Duodenal mucosa (tissue), 2 donors: Measurements from ENCODE around the gene ADGRL1.

Experiments used
- H3K27ac ChIP-seq: one replicate; pipeline ENCODE4 v1.7.0; 2013; ENCODE audit warnings: low read depth, low read length
- H3K27me3 ChIP-seq, 2 donors: one replicate each; pipeline ENCODE4 v1.7.0; 2013; ENCODE audit warnings: low read length in 2 of 2, control low read depth in 1 of 2; ENCODE audit not compliant: insufficient read depth in 2 of 2, control insufficient read depth in 1 of 2
- H3K36me3 ChIP-seq, 2 donors: one replicate each; pipeline ENCODE4 v1.7.0; 2013; ENCODE audit warnings: low read length in 2 of 2, control low read depth in 1 of 2; ENCODE audit not compliant: insufficient read depth in 2 of 2, control insufficient read depth in 1 of 2
- H3K4me1 ChIP-seq, 2 donors: one replicate each; pipeline ENCODE4 v1.7.0; 2013; ENCODE audit warnings: low read length in 2 of 2, control low read depth in 1 of 2; ENCODE audit not compliant: insufficient read depth in 2 of 2, control insufficient read depth in 1 of 2
- H3K4me3 ChIP-seq, 2 donors: one replicate each; pipeline ENCODE4 v1.7.0; 2013; ENCODE audit warnings: low read length in 2 of 2, low read depth in 1 of 2
- H3K9ac ChIP-seq, 2 donors: one replicate each; pipeline ENCODE4 v1.7.0; 2013; ENCODE audit warnings: low read length in 2 of 2, low read depth in 1 of 2
- H3K9me3 ChIP-seq, 2 donors: one replicate each; pipeline ENCODE4 v1.7.0; 2013; ENCODE audit warnings: low read length in 2 of 2, control low read depth in 1 of 2; ENCODE audit not compliant: control insufficient read depth in 1 of 2

ADGRL1 gene

GRCh38 chr19:14114854-14115253, 91.1 kb downstream of the ADGRL1 start:
- Histone ChIP-seq H3K9me3 (no peaks in the 10 kb centered on the region), H3K27me3 (no peaks in the 10 kb centered on the region), H3K9ac (no peak overlapping the region), H3K36me3 (no peaks in the 10 kb centered on the region), H3K27ac (no peak overlapping the region), H3K4me1 (peaks cover 41 to 47% of the 10 kb centered on the region in 2 donors), H3K4me3 (no peak overlapping the region)

GRCh38 chr19:14114439-14114838, 91.5 kb downstream of the ADGRL1 start:
- H3K27me3 ChIP-seq: no peaks in the 10 kb centered on the region
- H3K27ac ChIP-seq: no peak overlapping the region
- no peak overlapping the region for H3K4me3 ChIP-seq
- H3K9ac ChIP-seq: no peak overlapping the region
- no peaks in the 10 kb centered on the region for H3K9me3 ChIP-seq
- H3K36me3 ChIP-seq: no peaks in the 10 kb centered on the region
- peaks cover 37 to 45% of the 10 kb centered on the region in 2 donors for H3K4me1 ChIP-seq

- Histone ChIP-seq H3K27ac (no peak overlapping the region), H3K9ac (no peak overlapping the region), H3K36me3 (no peaks in the 10 kb centered on the region), H3K4me1 (peaks cover 32 to 39% of the 10 kb centered on the region in 2 donors), H3K9me3 (no peaks in the 10 kb centered on the region), H3K4me3 (no peak overlapping the region), H3K27me3 (no peaks in the 10 kb centered on the region)
These were observed 92.1 kb downstream of the ADGRL1 start for GRCh38 chr19:14113762-14114414.

GRCh38 chr19:14112809-14113385, 93.1 kb downstream of the ADGRL1 start:
- H3K9ac ChIP-seq: peak overlapping the region in 1 of 2 donors; percentile 17
- no peaks in the 10 kb centered on the region for H3K27me3 ChIP-seq
- H3K9me3 ChIP-seq: no peaks in the 10 kb centered on the region
- H3K36me3 ChIP-seq: no peaks in the 10 kb centered on the region
- peaks cover 25 to 33% of the 10 kb centered on the region in 2 donors for H3K4me1 ChIP-seq
- H3K27ac ChIP-seq: peak overlapping the region; percentile 64
- no peak overlapping the region for H3K4me3 ChIP-seq

GRCh38 chr19:14112051-14112808, 93.7 kb downstream of the ADGRL1 start:
- no peak overlapping the region for H3K4me3 ChIP-seq

GRCh38 chr19:14111486-14111885, 94.5 kb downstream of the ADGRL1 start:
- H3K36me3 ChIP-seq: peaks cover 0 to 6% of the 10 kb centered on the region in 2 donors
- no peaks in the 10 kb centered on the region for H3K27me3 ChIP-seq
- H3K27ac ChIP-seq: no peak overlapping the region
- peaks cover 22 to 28% of the 10 kb centered on the region in 2 donors for H3K4me1 ChIP-seq
- H3K9ac ChIP-seq: no peak overlapping the region
- H3K9me3 ChIP-seq: no peaks in the 10 kb centered on the region
- no peak overlapping the region for H3K4me3 ChIP-seq

More at GRCh38 chr19:14112051-14112808, 93.7 kb downstream of the ADGRL1 start:
- Histone ChIP-seq H3K36me3 (peaks cover 0 to 4% of the 10 kb centered on the region in 2 donors), H3K27me3 (no peaks in the 10 kb centered on the region), H3K27ac (no peak overlapping the region), H3K9me3 (no peaks in the 10 kb centered on the region), H3K9ac (peak overlapping the region in 1 of 2 donors; percentile 17), H3K4me1 (peaks cover 25 to 33% of the 10 kb centered on the region in 2 donors)

- no peak overlapping the region for H3K27ac ChIP-seq
- no peak overlapping the region for H3K4me3 ChIP-seq
- no peak overlapping the region for H3K9ac ChIP-seq
- H3K36me3 ChIP-seq: peaks cover 0 to 12% of the 10 kb centered on the region in 2 donors
- H3K4me1 ChIP-seq: peaks cover 13 to 20% of the 10 kb centered on the region in 2 donors
- no peaks in the 10 kb centered on the region for H3K9me3 ChIP-seq
- no peaks in the 10 kb centered on the region for H3K27me3 ChIP-seq
These were observed 95.3 kb downstream of the ADGRL1 start for GRCh38 chr19:14110650-14111049.

- Histone ChIP-seq H3K36me3 (peaks cover 4 to 21% of the 10 kb centered on the region in 2 donors), H3K4me3 (no peak overlapping the region), H3K4me1 (peaks cover 4 to 5% of the 10 kb centered on the region in 2 donors), H3K9ac (no peak overlapping the region), H3K9me3 (no peaks in the 10 kb centered on the region), H3K27ac (no peak overlapping the region), H3K27me3 (no peaks in the 10 kb centered on the region)
These were observed 98.1 kb downstream of the ADGRL1 start for GRCh38 chr19:14107581-14108461.

GRCh38 chr19:14106840-14107239, 99.1 kb downstream of the ADGRL1 start:
- no peaks in the 10 kb centered on the region for H3K9me3 ChIP-seq
- no peak overlapping the region for H3K27ac ChIP-seq
- H3K9ac ChIP-seq: no peak overlapping the region
- H3K36me3 ChIP-seq: peaks cover 8 to 30% of the 10 kb centered on the region in 2 donors
- no peak overlapping the region for H3K4me3 ChIP-seq
- H3K4me1 ChIP-seq: peaks cover 0 to 7% of the 10 kb centered on the region in 2 donors
- no peaks in the 10 kb centered on the region for H3K27me3 ChIP-seq
